Effector CD4-positive, alpha-beta T cell (primary cell): ENCODE data around the gene RIPOR3.
"Not testable (repeated sequence)": the region's sequence is repeated elsewhere in the genome, so short reads cannot be mapped to it uniquely, and the experiment has no call there.

Source experiments
- DNase-seq: peaks from one replicate; pipeline ENCODE4 v3.0.0-alpha.2; 2020

RIPOR3 gene

GRCh38 chr20:50601511-50602431, 89.6 kb downstream of the RIPOR3 start:
- no peak for DNase-seq

- no peak for DNase-seq
Observed at GRCh38 chr20:50600281-50600895, 91.0 kb downstream of the RIPOR3 start.

- DNase-seq, result not testable (repeated sequence)
Observed at GRCh38 chr20:50598768-50599167, 92.6 kb downstream of the RIPOR3 start.

GRCh38 chr20:50598074-50598473, 93.3 kb downstream of the RIPOR3 start:
- DNase-seq, result no peak

GRCh38 chr20:50597406-50597969, 93.9 kb downstream of the RIPOR3 start:
- DNase-seq, result no peak

- no peak for DNase-seq
Observed at GRCh38 chr20:50596694-50597021, 94.7 kb downstream of the RIPOR3 start.

GRCh38 chr20:50595988-50596693, 95.2 kb downstream of the RIPOR3 start:
- no peak for DNase-seq

GRCh38 chr20:50595433-50595895, 95.9 kb downstream of the RIPOR3 start:
- no peak for DNase-seq

- no peak for DNase-seq
Observed at GRCh38 chr20:50594591-50595432, 96.5 kb downstream of the RIPOR3 start.

GRCh38 chr20:50594231-50594590, 97.1 kb downstream of the RIPOR3 start:
- no peak for DNase-seq

- no peak for DNase-seq
Observed at GRCh38 chr20:50593005-50593335, 98.4 kb downstream of the RIPOR3 start.

GRCh38 chr20:50592282-50593004, 98.9 kb downstream of the RIPOR3 start:
- no peak for DNase-seq

- DNase-seq, result no peak
Observed at GRCh38 chr20:50591233-50591852, 100.0 kb downstream of the RIPOR3 start.

GRCh38 chr20:50590348-50590664, 101.0 kb downstream of the RIPOR3 start:
- DNase-seq, result no peak

GRCh38 chr20:50589548-50590347, 101.6 kb downstream of the RIPOR3 start:
- DNase-seq, result no peak

- DNase-seq, result peak; percentile 73
Observed at GRCh38 chr20:50588034-50588736, 103.2 kb downstream of the RIPOR3 start.

- DNase-seq, result no peak
Observed at GRCh38 chr20:50587291-50587961, 103.9 kb downstream of the RIPOR3 start.

- no peak for DNase-seq
Observed at GRCh38 chr20:50586531-50587232, 104.7 kb downstream of the RIPOR3 start.

GRCh38 chr20:50585678-50586077, 105.7 kb downstream of the RIPOR3 start:
- DNase-seq, result no peak
